Ishikawa (cell line): ENCODE results near the gene TEX29.

ENCODE experiments used
- CEBPB ChIP-seq: IDR thresholded peaks from 2 replicates; pipeline ENCODE4 v1.6.1; 2012
- EGR1 ChIP-seq: IDR thresholded peaks from 2 replicates; pipeline ENCODE4 v1.6.1; 2012
- EP300 ChIP-seq: IDR thresholded peaks from 2 replicates; pipeline ENCODE4 v1.6.1; 2012; ENCODE audit warnings: borderline replicate concordance
- FOXM1 ChIP-seq: IDR thresholded peaks from 2 replicates; pipeline ENCODE4 v1.6.1; 2012; ENCODE audit warnings: low read depth, borderline replicate concordance
- MAX ChIP-seq: IDR thresholded peaks from 2 replicates; pipeline ENCODE4 v1.6.1; 2012
- NFIC ChIP-seq: IDR thresholded peaks from 2 replicates; pipeline ENCODE4 v1.6.1; 2012
- RAD21 ChIP-seq: IDR thresholded peaks from 2 replicates; pipeline ENCODE4 v1.6.1; 2012; ENCODE audit warnings: low read depth
- REST ChIP-seq: IDR thresholded peaks from 2 replicates; pipeline ENCODE4 v1.6.1; 2012; ENCODE audit warnings: low read depth, mild to moderate bottlenecking
- TAF1 ChIP-seq: IDR thresholded peaks from 2 replicates; pipeline ENCODE4 v1.6.1; 2012; ENCODE audit warnings: low read depth, mild to moderate bottlenecking
- TEAD4 ChIP-seq: IDR thresholded peaks from 2 replicates; pipeline ENCODE4 v1.6.1; 2012
- USF1 ChIP-seq: IDR thresholded peaks from 2 replicates; pipeline ENCODE4 v1.6.1; 2012
- YY1 ChIP-seq: IDR thresholded peaks from 2 replicates; pipeline ENCODE4 v1.6.1; 2012; ENCODE audit warnings: low read depth

GRCh38 chr13:111342721-111343120 lies 22.3 kb downstream of the TEX29 start:
- no peak for TF ChIP-seq YY1
- TF ChIP-seq EP300 = no peak
- TF ChIP-seq USF1 = no peak
- TF ChIP-seq MAX = no peak
- TF ChIP-seq EGR1 = no peak
- no peak for TF ChIP-seq NFIC
- no peak for TF ChIP-seq REST
- TF ChIP-seq TAF1 = no peak
- TF ChIP-seq RAD21 = no peak
- no peak for TF ChIP-seq CEBPB
- TF ChIP-seq TEAD4 = no peak
- TF ChIP-seq FOXM1 = no peak
